Thoracic aorta (tissue), 2 donors: Measurements from ENCODE around the gene KRT13. TPM values are rescaled to one million over a fixed set of nuclear protein-coding genes. Genes with fewer than 3 reads are reported as not detected.

Source experiments
- ATAC-seq: fragments of 150-250 bp; one replicate; pipeline ENCODE4 v1.8.0; 2017; ENCODE audit warnings: low read depth; ENCODE audit not compliant: insufficient number of reproducible peaks, low FRiP score
- DNase-seq: peaks from one replicate; pipeline ENCODE4 v3.0.0-alpha.2; 2020; ENCODE audit warnings: low spot score
- H3K27ac ChIP-seq, 2 donors: fragments of 200-600 bp; sonication (generic); 1 replicate in 1 of 2; 2 replicates in 1 of 2; pipeline ENCODE4 v1.5.1; 2016; ENCODE audit warnings: mild to moderate bottlenecking in 2 of 2, moderate library complexity in 2 of 2
- H3K27me3 ChIP-seq: fragments of 200-600 bp; sonication (generic); replicated peaks from 2 replicates; pipeline ENCODE4 v1.6.0; 2016; ENCODE audit warnings: mild to moderate bottlenecking; ENCODE audit not compliant: insufficient read depth
- H3K36me3 ChIP-seq: fragments of 200-600 bp; sonication (generic); one replicate; pipeline ENCODE4 v1.5.1; 2016
- H3K4me1 ChIP-seq, 2 donors: fragments of 200-600 bp; sonication (generic); 1 replicate in 1 of 2; 2 replicates in 1 of 2; pipeline versions ENCODE4 v1.5.1 to v1.6.0; 2016; ENCODE audit warnings: low read depth in 2 of 2, mild to moderate bottlenecking in 1 of 2; ENCODE audit not compliant: control insufficient read depth in 1 of 2
- H3K4me3 ChIP-seq: fragments of 200-600 bp; sonication (generic); 2 replicates; pipeline ENCODE4 v1.5.1; 2016; ENCODE audit warnings: mild to moderate bottlenecking
- H3K9me3 ChIP-seq: fragments of 200-600 bp; sonication (generic); 2 replicates; pipeline ENCODE4 v1.5.1; 2016
- total RNA-seq, 2 donors: library from RNA; depleted of rRNA; stranded (reverse); fragments of >200 nt; gene quantifications; one replicate each; pipeline versions ENCODE4 v1.1.0 to v1.2.3, GENCODE V29; 2016
- TF ChIP-seq, protein P1 (sequence below): fragments of 200-600 bp; sonication (generic); IDR thresholded peaks from one replicate; pipeline ENCODE4 v1.5.1; 2019; ENCODE audit warnings: antibody characterized with exemption

KRT13 gene
- total RNA-seq, 2 donors from 2014 or later = 1.4 TPM; not detected in 1

DNA sequence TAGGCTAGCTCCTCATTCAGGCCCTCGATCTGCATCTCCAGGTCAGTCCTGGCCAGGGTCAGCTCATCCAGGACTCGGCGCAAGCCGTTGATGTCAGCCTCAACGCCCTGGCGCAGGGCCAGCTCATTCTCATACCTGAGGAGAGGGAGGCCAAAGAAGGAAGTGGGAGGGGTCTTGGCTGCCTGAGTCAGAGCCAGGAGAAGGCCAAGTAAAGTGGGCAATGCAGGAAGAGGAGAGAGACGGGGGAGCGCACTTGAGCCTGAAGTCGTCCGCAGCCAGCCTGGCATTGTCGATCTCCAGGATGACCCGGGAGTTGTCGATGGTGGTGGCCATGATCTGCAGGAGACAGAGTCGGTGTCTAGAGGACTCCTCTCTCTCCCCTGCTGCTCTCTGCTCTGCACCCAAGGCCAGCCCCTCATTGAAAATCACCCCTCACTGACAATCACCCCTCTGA lies 11.4 kb upstream of the KRT13 start:
- ATAC-seq = no peak
- H3K4me1 ChIP-seq = no peaks in the 10 kb centered on the region
- H3K36me3 ChIP-seq = no peaks in the 10 kb centered on the region
- DNase-seq = no peak
- TF ChIP-seq, protein P1, sequence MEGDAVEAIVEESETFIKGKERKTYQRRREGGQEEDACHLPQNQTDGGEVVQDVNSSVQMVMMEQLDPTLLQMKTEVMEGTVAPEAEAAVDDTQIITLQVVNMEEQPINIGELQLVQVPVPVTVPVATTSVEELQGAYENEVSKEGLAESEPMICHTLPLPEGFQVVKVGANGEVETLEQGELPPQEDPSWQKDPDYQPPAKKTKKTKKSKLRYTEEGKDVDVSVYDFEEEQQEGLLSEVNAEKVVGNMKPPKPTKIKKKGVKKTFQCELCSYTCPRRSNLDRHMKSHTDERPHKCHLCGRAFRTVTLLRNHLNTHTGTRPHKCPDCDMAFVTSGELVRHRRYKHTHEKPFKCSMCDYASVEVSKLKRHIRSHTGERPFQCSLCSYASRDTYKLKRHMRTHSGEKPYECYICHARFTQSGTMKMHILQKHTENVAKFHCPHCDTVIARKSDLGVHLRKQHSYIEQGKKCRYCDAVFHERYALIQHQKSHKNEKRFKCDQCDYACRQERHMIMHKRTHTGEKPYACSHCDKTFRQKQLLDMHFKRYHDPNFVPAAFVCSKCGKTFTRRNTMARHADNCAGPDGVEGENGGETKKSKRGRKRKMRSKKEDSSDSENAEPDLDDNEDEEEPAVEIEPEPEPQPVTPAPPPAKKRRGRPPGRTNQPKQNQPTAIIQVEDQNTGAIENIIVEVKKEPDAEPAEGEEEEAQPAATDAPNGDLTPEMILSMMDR = no peak
- H3K27me3 ChIP-seq = no peaks in the 10 kb centered on the region
- H3K9me3 ChIP-seq = no peaks in the 10 kb centered on the region
- no peak overlapping the region for H3K4me3 ChIP-seq
- H3K27ac ChIP-seq = no peak overlapping the region

DNA sequence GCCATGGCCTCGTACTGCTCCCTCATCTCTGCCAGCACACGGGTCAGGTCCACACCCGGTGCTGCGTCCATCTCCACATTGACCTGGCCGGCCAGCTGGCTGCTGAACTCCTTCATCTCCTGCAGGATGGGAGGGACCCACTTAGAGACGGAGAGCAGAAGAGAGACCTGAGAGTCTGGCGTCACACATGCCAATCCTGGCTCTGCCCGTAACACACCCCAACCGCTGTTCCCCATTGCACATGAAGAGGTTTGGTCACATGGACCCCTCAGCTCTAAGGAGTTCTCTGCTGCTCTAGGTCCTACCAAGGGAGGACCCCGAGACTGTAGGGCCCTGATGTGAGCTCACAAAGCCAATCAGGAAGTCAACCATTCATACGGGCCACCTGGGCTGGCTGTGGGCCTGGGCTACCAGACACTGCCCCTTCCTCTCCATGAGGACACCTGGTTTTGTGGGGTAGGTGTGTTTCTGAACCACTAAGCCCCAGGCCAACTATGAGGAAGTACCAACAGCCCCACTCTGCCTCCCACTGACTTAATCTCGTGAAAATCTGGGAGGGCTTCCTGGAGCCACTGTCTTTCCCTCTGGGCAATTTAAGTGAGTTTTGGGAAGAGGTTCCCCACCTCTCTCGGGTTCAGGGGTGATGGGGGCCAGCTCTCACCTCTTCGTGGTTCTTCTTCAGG lies 10.9 kb upstream of the KRT13 start:
- no peaks in the 10 kb centered on the region for H3K36me3 ChIP-seq
- H3K27ac ChIP-seq = no peak overlapping the region

DNA sequence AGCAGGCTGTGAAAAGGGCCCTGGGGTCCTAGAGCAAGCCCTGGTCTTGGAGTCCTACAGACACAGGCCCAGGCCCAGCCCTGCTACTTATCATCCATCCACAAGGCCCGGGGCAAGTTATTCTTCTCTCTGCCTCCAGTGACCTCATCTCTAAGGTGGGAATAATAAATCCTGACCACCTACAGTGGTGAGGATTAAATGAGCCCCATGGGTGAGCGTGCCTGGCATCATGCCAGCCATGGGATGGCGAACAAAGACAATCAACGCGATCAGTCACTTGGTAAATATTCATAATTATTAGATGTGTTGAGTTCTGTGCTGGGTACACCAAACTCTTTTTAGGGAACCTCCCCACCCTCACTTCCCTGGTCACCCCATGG lies 7.7 kb upstream of the KRT13 start:
- TF ChIP-seq, protein P1 = no peak
- H3K27me3 ChIP-seq = no peaks in the 10 kb centered on the region
- ATAC-seq = no peak

More for the DNA sequence above, 10.9 kb upstream of the KRT13 start:
- H3K4me1 ChIP-seq = no peaks in the 10 kb centered on the region
- ATAC-seq = no peak
- TF ChIP-seq, protein P1 = no peak
- no peak overlapping the region for H3K4me3 ChIP-seq
- H3K9me3 ChIP-seq = no peaks in the 10 kb centered on the region
- DNase-seq = no peak
- no peaks in the 10 kb centered on the region for H3K27me3 ChIP-seq

DNA sequence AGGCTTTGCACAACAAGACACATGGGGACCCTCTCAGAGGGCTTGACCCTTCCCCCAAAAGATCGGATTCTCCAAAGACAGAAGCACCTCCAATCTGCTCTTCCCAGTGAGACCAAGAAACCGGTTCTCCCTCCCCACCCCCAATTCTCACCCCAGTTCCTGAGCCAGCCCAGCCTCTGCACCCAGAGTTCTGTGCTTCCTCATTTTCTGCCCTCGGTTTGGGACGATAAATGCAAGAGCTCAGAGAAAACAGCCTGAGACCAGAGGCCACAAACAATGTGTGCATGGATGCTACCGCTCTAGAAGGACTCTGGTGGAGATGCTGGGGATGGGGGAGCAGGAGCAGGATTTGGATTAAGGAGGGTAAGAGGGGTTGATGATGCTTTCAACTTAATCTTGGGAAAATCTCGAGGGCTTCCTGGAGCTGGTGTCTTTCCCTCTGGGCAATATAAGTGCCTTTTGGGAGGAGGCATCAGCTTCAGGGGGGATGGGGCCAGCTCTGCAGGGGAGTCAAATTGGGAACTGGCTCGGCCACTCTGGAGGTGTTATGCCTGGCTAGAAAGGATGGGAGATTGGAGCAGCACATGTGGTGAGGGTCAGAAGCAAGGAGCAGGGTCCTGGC lies 7.2 kb upstream of the KRT13 start:
- H3K27ac ChIP-seq = no peak overlapping the region

More for the DNA sequence above, 7.7 kb upstream of the KRT13 start:
- Histone ChIP-seq H3K4me1 (no peaks in the 10 kb centered on the region), H3K27ac (no peak overlapping the region), H3K4me3 (no peak overlapping the region), H3K36me3 (no peaks in the 10 kb centered on the region), H3K9me3 (no peaks in the 10 kb centered on the region)
- DNase-seq = no peak

DNA sequence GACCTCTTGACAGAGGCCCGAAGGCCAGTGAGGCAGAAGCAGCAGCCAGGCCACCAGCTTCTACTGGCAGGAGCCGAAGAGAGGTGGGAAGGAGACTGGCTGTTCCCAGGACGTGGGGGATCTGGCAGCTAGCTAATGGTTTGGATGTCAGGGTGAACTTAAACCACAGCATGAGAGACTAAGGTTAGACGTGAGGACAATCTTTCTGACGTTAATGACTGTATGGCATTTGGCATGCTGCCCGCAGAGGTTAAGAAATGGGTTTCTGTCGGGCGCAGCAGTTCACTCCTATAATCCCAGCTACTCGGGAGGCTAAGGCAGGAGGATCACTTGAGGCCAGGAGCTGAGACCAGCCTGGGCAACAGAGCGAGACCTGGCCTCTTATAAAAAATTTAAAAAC lies 6.3 kb upstream of the KRT13 start:
- H3K4me3 ChIP-seq = no peak overlapping the region
- no peak for ATAC-seq
- no peaks in the 10 kb centered on the region for H3K9me3 ChIP-seq
- H3K36me3 ChIP-seq = no peaks in the 10 kb centered on the region
- H3K27ac ChIP-seq = no peak overlapping the region
- no peaks in the 10 kb centered on the region for H3K4me1 ChIP-seq
- DNase-seq = no peak
- no peaks in the 10 kb centered on the region for H3K27me3 ChIP-seq
- TF ChIP-seq, protein P1 = no peak

More for the DNA sequence above, 7.2 kb upstream of the KRT13 start:
- ATAC-seq (no peak), DNase-seq (no peak)
- Histone ChIP-seq H3K4me1 (no peaks in the 10 kb centered on the region), H3K4me3 (no peak overlapping the region), H3K27me3 (no peaks in the 10 kb centered on the region), H3K36me3 (no peaks in the 10 kb centered on the region), H3K9me3 (no peaks in the 10 kb centered on the region)
- TF ChIP-seq, protein P1 = no peak
